Activated CD4-positive, alpha-beta T cell treated with anti-CD3 and anti-CD28 coated beads, Interleukin-2, Interleukin-4, amounts not matched to agents 100 ng/mL and 50 ng/mL, durations not matched to agents 16 hours and 8 hours (primary cell): ENCODE results near the gene CYB5B.

Source experiments
- DNase-seq: peaks from one replicate; pipeline ENCODE4 v3.0.0-alpha.2; 2020; ENCODE audit warnings: low spot score

Gene CYB5B

DNA sequence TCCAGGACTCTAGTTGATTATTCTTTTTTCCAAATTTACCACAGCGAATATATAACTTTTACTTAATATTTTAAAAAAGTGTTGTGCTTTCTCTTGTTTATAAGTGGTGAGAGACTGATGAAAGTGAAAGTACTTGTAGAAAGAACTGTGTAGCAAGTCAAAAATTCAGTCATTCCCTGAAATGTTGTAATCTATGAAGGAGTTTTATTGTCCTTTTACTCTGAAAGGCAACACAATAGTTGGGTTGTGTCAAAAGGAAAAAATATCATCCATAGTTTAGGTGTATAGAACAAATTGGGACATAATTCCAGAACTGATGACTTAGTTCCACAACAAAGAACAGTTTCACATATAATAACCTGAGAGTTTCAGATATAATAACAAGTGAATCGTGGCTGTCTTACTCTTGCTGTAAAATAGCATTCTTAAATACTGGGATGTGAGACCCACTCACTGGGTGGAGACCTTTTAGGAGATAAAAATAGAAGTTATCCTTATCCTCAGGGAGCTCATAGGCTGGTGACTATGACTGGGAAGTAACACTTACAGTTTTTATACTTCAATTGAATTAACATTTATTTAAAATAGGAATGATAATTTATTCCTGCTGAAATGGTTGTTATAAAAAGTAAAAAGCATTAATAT lies 20.6 kb downstream of the CYB5B start:
- no peak for DNase-seq

DNA sequence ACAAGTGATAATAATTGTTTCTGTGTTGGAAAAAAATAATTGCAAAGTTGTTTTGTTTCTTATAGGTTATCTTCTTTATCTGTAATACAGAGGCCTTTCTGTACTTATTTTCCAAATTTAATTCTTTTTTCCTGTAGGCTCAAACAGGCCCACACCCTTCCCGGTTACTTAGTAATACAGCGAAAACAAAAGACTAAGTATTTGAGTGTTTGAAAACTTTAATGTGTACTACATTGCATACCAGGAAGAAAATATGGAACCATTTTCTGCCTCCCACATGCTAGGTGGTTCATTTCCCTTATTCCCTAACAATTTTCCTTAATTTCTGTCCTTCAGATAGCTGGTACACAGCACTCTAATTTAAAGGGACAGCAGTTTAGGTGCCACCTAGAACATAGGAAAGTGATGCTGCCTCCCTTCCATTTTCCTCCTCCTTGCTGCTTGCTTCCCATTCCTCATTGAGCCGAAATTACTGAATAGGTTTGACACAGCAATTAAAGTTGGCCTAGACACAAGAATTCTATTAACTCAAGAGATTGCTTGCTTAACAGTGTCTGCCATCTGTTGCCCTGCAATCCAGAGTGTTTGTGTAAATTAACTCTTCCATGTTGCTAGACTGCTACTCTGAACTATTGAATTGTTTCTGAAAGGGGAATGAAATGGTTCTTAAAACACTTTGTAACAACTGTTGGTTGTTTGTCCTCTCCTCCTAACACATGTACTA lies 24.2 kb downstream of the CYB5B start:
- no peak for DNase-seq

DNA sequence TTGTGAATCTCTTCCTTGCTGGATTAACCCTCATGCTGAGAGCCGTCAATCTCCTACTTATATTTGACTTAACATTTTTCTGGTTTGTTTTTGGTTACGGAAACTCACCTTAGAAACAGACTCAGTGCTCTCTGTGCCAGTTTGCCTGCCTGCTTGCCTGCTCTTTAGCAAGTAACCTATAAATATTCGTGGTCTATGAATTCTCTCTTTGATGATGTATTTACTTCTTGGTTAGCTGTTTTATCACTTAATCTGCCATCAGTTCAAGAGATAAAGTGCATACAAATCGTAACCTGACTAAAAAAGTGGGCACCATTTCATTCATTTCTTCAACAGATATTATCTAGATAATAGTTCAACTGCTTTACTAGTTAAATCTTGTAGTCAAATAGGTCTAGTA lies 26.7 kb downstream of the CYB5B start:
- DNase-seq: peak; percentile 29

DNA sequence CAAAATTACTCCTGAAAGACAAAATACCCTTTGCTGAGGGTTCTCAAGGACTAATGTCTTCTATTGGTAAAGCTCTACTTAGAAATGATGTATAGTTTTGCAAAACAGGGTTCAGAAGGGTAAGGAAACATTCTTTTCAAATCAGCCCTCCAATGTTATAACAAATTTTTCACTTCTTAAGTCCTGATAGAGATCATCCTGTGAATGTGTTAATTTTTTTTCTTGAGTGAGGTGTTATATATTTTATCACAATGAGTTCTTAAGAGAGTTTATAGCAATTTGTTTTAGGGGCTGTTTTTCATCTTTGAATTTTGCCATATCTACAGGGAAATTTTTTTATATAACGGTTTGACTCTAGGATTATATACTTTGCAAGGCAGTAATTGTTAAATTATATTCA lies 29.5 kb downstream of the CYB5B start:
- DNase-seq: no peak

DNA sequence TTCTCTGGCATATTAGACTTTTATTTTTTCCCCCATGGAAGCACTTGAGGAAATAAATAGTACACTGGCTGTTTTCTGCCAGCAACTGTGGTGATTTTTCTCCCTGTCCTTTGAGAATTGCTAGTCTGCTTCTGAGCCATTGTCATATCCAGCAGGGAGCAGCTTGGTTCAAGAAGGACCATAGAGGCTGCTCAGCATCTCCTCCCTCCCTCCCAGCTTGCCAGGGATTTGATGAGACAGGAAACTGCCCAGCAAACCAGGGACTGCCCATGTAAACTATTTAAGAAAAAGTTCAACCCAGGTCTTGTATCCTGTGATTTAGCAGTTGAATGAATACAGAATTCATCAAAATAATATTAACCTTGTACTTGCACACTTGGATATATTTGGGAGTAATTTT lies 39.5 kb downstream of the CYB5B start:
- DNase-seq: no peak

GRCh38 chr16:69465083-69465721 lies 40.8 kb downstream of the CYB5B start:
- peak; percentile 71 for DNase-seq

GRCh38 chr16:69465881-69466280 lies 41.5 kb downstream of the CYB5B start:
- DNase-seq: no peak

GRCh38 chr16:69466547-69466946 lies 42.1 kb downstream of the CYB5B start:
- DNase-seq: no peak

DNA sequence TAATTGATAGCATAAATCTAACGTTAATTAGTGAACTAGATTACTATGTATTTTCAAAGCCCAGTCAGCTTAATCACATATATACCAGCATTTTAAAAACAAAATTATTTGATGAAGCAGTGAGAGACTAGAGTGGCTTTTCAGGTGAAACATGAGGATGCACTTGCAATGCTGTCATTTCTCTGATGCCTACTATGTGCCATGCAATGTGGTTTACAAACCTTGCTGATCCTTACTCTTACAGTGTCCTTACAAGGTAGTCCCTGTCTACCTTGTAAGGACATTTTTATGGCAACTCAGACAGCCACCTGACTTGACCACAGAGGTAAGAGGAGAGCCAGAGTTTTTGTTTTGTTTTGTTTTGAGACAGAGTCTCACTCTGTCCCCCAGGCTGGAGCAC lies 42.7 kb downstream of the CYB5B start:
- DNase-seq: no peak

DNA sequence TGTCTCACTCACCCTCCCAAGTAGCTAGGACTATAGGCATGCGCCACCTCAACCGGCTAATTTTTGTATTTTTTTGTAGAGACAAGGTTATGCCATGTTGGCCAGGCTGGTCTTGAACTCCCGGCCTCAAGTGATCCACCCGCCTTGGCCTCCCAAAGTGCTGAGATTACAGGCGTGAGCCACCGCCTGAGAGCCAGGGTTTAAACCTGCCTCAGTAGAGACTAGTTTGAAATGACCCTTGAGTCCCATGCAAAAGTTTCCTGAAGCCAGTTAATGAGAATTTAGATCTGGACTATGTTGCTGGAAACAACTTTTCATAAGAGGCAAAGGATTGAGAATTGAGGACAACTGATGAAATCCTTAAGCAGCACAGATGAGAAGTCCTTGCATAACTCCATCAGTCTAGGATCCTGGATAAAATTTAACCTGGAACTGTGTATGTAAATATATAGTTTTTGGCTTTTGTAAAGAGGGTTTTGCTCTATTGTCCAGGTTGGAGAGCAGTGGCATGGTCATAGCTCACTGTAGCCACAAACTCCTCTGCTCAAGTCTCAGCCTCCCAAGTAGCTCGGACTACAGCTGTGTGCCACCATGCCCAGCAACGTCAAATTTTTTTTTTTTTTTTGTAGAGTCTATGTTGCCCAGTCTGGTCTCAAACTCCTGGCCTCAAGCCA lies 43.2 kb downstream of the CYB5B start:
- DNase-seq: no peak

DNA sequence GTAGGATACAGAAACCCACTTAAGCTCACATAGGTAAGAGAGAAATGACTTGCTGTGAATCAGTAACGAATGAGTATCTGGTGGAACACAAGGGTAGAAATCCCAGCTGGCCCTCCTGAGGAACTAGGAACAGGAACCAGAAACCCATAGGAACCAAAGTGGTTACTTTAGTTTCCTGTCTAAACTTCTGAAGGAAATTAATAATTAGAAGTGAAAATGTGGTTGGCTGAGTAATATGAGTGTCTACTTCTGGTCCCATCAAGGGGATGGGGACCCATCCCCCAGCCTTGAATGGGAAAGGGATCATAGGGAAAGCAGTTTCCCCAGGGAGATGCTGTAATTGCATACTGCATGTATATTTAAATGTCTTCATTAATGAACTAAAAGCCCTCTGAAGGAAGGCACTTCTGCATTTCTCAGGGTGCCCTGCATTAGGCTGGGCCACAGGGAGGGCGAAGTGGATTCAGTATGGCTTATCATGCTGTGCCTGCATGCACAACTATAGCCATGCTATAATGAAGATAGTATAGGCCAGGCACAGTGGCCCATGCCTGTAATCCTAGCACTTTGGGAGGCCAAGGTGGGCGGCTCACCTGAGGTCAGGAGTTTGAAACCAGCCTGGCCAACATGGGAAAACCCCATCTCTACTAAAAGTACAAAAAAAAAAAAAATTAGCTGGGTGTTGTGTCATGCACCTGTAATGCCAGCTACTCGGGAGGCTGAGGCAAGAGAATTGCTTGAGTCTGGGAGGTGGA lies 45.6 kb downstream of the CYB5B start:
- no peak for DNase-seq

GRCh38 chr16:69471121-69471520 lies 46.7 kb downstream of the CYB5B start:
- no peak for DNase-seq

GRCh38 chr16:69474408-69474807 lies 50.0 kb downstream of the CYB5B start:
- DNase-seq: no peak

DNA sequence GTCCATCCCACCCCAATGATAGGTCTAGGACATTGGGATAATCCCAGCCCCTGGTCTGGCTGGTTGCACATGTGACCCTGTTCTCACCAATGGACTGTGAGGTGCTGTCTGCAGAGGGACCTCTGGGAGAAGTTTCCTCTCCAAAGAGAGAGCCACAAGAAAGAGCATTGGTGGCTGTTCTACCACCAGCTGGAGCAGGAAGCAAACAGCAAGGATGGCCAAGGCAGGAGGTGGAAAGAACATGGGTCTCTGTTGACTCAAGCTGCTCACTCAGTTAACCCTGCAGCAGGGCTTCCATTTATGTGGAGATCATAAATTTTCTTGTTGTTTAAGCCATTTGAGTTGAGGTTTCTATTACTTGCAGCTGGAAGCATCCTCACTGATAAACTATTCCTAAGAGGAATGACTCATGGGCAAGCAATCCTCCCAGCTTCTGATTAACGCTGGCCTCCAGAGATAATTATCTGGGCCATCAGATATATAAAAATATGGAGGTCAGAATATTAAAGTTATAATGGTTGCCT lies 52.6 kb downstream of the CYB5B start:
- DNase-seq: no peak

GRCh38 chr16:69477546-69477945 lies 53.1 kb downstream of the CYB5B start:
- DNase-seq: no peak

- DNase-seq: no peak
Measured at GRCh38 chr16:69478685-69479084, 54.3 kb downstream of the CYB5B start.

GRCh38 chr16:69479775-69480174 lies 55.4 kb downstream of the CYB5B start:
- DNase-seq: no peak

DNA sequence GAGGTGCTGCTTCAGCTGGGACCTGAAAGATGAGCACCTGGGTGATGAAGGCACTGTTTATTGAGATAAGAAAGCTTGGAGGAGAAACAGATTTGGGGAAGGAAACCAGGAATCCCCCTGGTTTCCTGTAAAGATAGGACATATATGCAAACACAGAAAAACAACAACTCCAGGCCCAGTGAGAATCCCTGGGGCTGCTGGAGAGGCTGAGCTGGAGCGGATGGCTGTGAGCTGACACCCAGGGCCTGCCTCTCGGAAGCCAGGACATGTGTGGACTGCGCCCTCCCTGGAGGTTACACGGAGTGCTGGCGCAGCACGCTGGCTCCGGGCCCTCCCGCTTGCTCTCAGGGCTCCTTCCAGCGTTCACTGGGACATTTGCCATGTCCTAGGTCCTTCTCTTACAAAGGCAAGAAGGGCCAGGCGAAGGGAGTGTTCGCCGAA lies 57.5 kb downstream of the CYB5B start:
- no peak for DNase-seq

DNA sequence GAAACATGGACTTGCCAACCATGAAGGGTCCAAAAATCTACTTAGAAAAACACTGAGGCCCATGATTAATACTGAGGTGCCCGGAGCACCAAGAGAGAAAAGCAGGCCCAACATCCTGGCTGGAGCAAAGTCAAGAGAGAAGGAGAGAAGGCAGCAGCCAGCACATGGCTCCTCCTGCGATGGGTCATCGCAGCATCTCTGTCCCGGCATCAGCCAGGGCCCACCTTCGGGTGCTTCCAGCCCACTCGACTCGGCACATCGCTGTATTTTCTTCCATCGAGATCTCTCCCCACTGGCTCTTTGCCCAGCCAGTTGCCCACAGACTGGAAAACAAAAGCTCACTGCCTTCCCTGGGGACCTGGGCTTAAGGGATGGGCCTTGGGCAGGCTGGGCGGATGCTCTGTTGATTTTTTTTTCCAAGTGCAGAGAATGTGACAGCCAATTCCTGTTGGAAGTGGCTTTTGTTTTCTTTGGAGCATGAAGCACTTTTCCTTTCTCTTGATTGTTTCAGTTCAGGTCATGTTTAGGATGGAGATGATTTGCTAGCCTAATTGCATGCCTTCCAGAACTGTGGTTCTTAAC lies 58.1 kb downstream of the CYB5B start:
- no peak for DNase-seq

- DNase-seq: no peak
Measured at GRCh38 chr16:69483611-69484010, 59.2 kb downstream of the CYB5B start.

DNA sequence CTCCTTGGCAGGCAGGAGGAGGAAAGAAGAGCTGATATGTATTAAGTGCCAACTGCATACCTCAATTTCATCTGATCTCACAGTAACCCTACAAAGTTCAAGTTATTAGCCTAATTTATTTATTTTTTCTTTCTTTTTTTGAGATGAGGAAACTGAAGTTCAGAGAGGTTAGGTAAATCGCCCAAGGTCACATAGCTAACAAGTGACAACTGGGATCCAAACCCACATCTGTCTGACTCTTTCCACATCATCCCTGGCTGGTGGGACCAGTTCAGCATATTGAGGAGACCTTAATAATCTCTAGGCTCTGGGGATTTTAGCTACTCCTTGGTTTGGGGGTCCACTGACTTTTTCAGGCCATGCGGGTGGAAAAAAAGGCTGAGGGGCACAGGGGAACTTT lies 60.9 kb downstream of the CYB5B start:
- no peak for DNase-seq
